Ascending aorta (tissue), 2 donors: ENCODE data around the gene PRKCB. TPM values are rescaled to one million over a fixed set of nuclear protein-coding genes. Genes with fewer than 3 reads are reported as not detected.

Experiments
- DNase-seq, 2 donors: peaks; one replicate each; pipeline ENCODE4 v3.0.0-alpha.2; 2019; ENCODE audit warnings: low spot score in 2 of 2
- H3K27ac ChIP-seq, 2 donors: fragments of 200-600 bp; sonication (generic); one replicate each; pipeline ENCODE4 v1.5.1; 2016 to 2017; ENCODE audit warnings: mild to moderate bottlenecking in 1 of 2
- H3K27me3 ChIP-seq: fragments of 200-600 bp; sonication (generic); one replicate; pipeline ENCODE4 v1.5.1; 2017
- H3K36me3 ChIP-seq, 2 donors: fragments of 200-600 bp; sonication (generic); one replicate each; pipeline ENCODE4 v1.5.1; 2016
- H3K4me1 ChIP-seq, 2 donors: fragments of 200-600 bp; sonication (generic); one replicate each; pipeline ENCODE4 v1.5.1; 2016 to 2017; ENCODE audit warnings: mild to moderate bottlenecking in 1 of 2
- H3K4me3 ChIP-seq, 2 donors: fragments of 200-600 bp; sonication (generic); one replicate each; pipeline ENCODE4 v1.5.1; 2016 to 2017; ENCODE audit warnings: mild to moderate bottlenecking in 1 of 2
- H3K9me3 ChIP-seq, 2 donors: fragments of 200-600 bp; sonication (generic); one replicate each; pipeline ENCODE4 v1.5.1; 2016
- CTCF ChIP-seq, 3 experiments: fragments of 200-600 bp in 2 of 3; fragments of 450-650 bp in 1 of 3; sonication (generic) in 2 of 3; IDR thresholded peaks; one replicate each; pipeline ENCODE4 v1.5.1; 2016 to 2019; ENCODE audit warnings: antibody characterized with exemption in 3 of 3, mild to moderate bottlenecking in 1 of 3, moderate library complexity in 1 of 3
- intact Hi-C: fragments of 100-400 bp; cut with DNase I; formaldehyde crosslinking; loops from one replicate; pipeline ENCODE4 v1.15.1; 2023
- total RNA-seq: library from RNA; depleted of rRNA; stranded (reverse); fragments of >200 nt; gene quantifications from one replicate; pipeline ENCODE4 v1.1.0, GENCODE V29; 2016

Gene PRKCB
- total RNA-seq, 1 donor from 2014 or later: 1.2 TPM

GRCh38 chr16:24203675-24204074 lies 367.9 kb downstream of the PRKCB start:
- no peak overlapping the region for H3K27ac ChIP-seq
- H3K4me3 ChIP-seq: no peak overlapping the region
- no peaks in the 10 kb centered on the region for H3K27me3 ChIP-seq
- no peaks in the 10 kb centered on the region for H3K36me3 ChIP-seq
- TF ChIP-seq CTCF (IDR thresholded peaks at IDR 0.05): no peak
- H3K9me3 ChIP-seq: no peaks in the 10 kb centered on the region
- H3K4me1 ChIP-seq: no peaks in the 10 kb centered on the region
- intact Hi-C loops: no loop called here
- DNase-seq: no peak

- DNase-seq: no peak
- no peaks in the 10 kb centered on the region for H3K36me3 ChIP-seq
- intact Hi-C loops: no loop called here
- H3K9me3 ChIP-seq: no peaks in the 10 kb centered on the region
- H3K4me1 ChIP-seq: no peaks in the 10 kb centered on the region
- no peak overlapping the region for H3K27ac ChIP-seq
- H3K4me3 ChIP-seq: no peak overlapping the region
- TF ChIP-seq CTCF (IDR thresholded peaks at IDR 0.05): no peak
- no peaks in the 10 kb centered on the region for H3K27me3 ChIP-seq
These were observed 368.4 kb downstream of the PRKCB start for GRCh38 chr16:24204150-24204665.

GRCh38 chr16:24206926-24207325 lies 371.1 kb downstream of the PRKCB start:
- DNase-seq: no peak
- H3K36me3 ChIP-seq: no peaks in the 10 kb centered on the region
- H3K4me1 ChIP-seq: no peaks in the 10 kb centered on the region
- intact Hi-C loops: no loop called here
- no peak for TF ChIP-seq CTCF (IDR thresholded peaks at IDR 0.05)
- H3K4me3 ChIP-seq: no peak overlapping the region
- no peak overlapping the region for H3K27ac ChIP-seq
- no peaks in the 10 kb centered on the region for H3K27me3 ChIP-seq
- H3K9me3 ChIP-seq: no peaks in the 10 kb centered on the region

GRCh38 chr16:24208710-24209109 lies 372.9 kb downstream of the PRKCB start:
- intact Hi-C loops: no loop called here
- no peak overlapping the region for H3K4me3 ChIP-seq
- no peak for DNase-seq

GRCh38 chr16:24214992-24215391 lies 379.2 kb downstream of the PRKCB start:
- no peaks in the 10 kb centered on the region for H3K36me3 ChIP-seq
- H3K9me3 ChIP-seq: no peaks in the 10 kb centered on the region
- no peaks in the 10 kb centered on the region for H3K27me3 ChIP-seq
- no peaks in the 10 kb centered on the region for H3K4me1 ChIP-seq
- no peak overlapping the region for H3K4me3 ChIP-seq
- no peak overlapping the region for H3K27ac ChIP-seq
- no peak for TF ChIP-seq CTCF (IDR thresholded peaks at IDR 0.05)
- intact Hi-C loops: no loop called here
- DNase-seq: no peak

More at GRCh38 chr16:24208710-24209109, 372.9 kb downstream of the PRKCB start:
- Histone ChIP-seq H3K27ac (no peak overlapping the region), H3K9me3 (no peaks in the 10 kb centered on the region), H3K4me1 (no peaks in the 10 kb centered on the region), H3K27me3 (no peaks in the 10 kb centered on the region), H3K36me3 (no peaks in the 10 kb centered on the region)
- TF ChIP-seq CTCF (IDR thresholded peaks at IDR 0.05): no peak

- TF ChIP-seq CTCF (IDR thresholded peaks at IDR 0.05): no peak
- H3K9me3 ChIP-seq: no peaks in the 10 kb centered on the region
- no peak overlapping the region for H3K27ac ChIP-seq
- no peak overlapping the region for H3K4me3 ChIP-seq
- no peaks in the 10 kb centered on the region for H3K36me3 ChIP-seq
- intact Hi-C loops: no loop called here
- H3K27me3 ChIP-seq: no peaks in the 10 kb centered on the region
- no peaks in the 10 kb centered on the region for H3K4me1 ChIP-seq
- DNase-seq: no peak
These were observed 381.2 kb downstream of the PRKCB start for GRCh38 chr16:24216961-24217360.
